Parietal lobe (tissue), 1 donor: ENCODE results near the gene OR5I1. TPM values are rescaled to one million over a fixed set of nuclear protein-coding genes. Genes with fewer than 3 reads are reported as not detected.

ENCODE experiments used
- total RNA-seq: library from RNA; depleted of rRNA; stranded (reverse); fragments of >200 nt; gene quantifications from one replicate; pipeline ENCODE4 v1.2.3, GENCODE V29; 2014

OR5I1 gene
- total RNA-seq, result not detected

DNA sequence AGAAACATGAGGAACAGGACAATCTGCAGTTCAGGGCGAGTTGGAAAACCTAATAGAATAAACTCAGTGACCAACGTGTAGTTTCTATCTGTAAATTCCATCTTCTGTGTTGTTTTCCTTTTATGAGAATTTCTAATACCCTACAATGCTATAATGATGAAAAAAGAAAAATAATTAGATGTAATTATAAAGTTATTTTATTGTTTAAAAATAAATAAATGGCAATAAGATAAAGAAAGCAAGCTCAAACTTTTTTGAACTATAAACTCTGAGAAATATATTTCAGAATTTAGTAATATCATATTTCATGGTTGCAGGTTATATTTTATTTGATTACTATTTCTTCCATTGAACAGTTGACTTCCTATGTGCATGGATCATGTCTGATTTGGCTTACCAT lies at the start of gene OR5I1:
TSS of gene OR5I1 (minus strand) at position 101 of the 400 bp plus-strand sequence. CDS start at position 101, 0 bp downstream.

GRCh38 chr11:55969845-55970244 lies 33.6 kb upstream of the OR5I1 start, which contains the start of gene OR10AG1:
TSS of gene OR10AG1 (minus strand) at chr11:55969945. CDS start at chr11:55969907, 38 bp downstream.

GRCh38 chr11:55914482-55914881 lies 21.7 kb downstream of the OR5I1 start, which contains the start of gene OR5W2:
TSS of gene OR5W2 (minus strand) at chr11:55914582. CDS start at chr11:55914582, 0 bp downstream.

Other genes starting within 250 kb of the OR5I1 start
- gene OR5D13, start 163.0 kb downstream of the OR5I1 start, total RNA-seq, result not detected
- gene OR5D14, start 140.8 kb downstream of the OR5I1 start, total RNA-seq, result not detected
- gene OR5L1, start 125.0 kb downstream of the OR5I1 start, total RNA-seq, result not detected
- not detected for gene OR5D18, start 116.8 kb downstream of the OR5I1 start, total RNA-seq
- not detected for gene OR5L2, start 109.2 kb downstream of the OR5I1 start, total RNA-seq
- not detected for gene OR5D16, start 97.6 kb downstream of the OR5I1 start, total RNA-seq
- gene TRIM51, start 53.1 kb downstream of the OR5I1 start, total RNA-seq, result not detected
- not detected for gene OR5W2, start 21.8 kb downstream of the OR5I1 start, total RNA-seq
- not detected for gene OR10AG1, start 33.5 kb upstream of the OR5I1 start, total RNA-seq
- not detected for gene OR5F1, start 58.2 kb upstream of the OR5I1 start, total RNA-seq
- not detected for gene OR5AS1, start 91.3 kb upstream of the OR5I1 start, total RNA-seq
- not detected for gene OR8I2, start 156.9 kb upstream of the OR5I1 start, total RNA-seq
- not detected for gene OR8H2, start 167.3 kb upstream of the OR5I1 start, total RNA-seq
- not detected for gene OR8H3, start 186.0 kb upstream of the OR5I1 start, total RNA-seq
- not detected for gene OR8J3, start 203.8 kb upstream of the OR5I1 start, total RNA-seq
- not detected for gene OR8K5, start 223.9 kb upstream of the OR5I1 start, total RNA-seq
- not detected for gene OR5J2, start 240.2 kb upstream of the OR5I1 start, total RNA-seq